Vagina (tissue), 2 donors: Measurements from ENCODE around the gene SLC18B1. TPM values are rescaled to one million over a fixed set of nuclear protein-coding genes. Genes with fewer than 3 reads are reported as not detected.

Experiments
- DNase-seq, 2 donors: peaks; one replicate each; pipeline ENCODE4 v3.0.0-alpha.2; 2017; ENCODE audit errors: extremely low spot score in 2 of 2
- H3K27ac ChIP-seq: fragments of 200-600 bp; sonication (generic); one replicate; pipeline ENCODE4 v1.5.1; 2019
- H3K27me3 ChIP-seq: fragments of 200-600 bp; sonication (generic); one replicate; pipeline ENCODE4 v1.5.1; 2019
- H3K36me3 ChIP-seq, 2 donors: fragments of 200-600 bp; sonication (generic); one replicate each; pipeline ENCODE4 v1.5.1; 2017 to 2019
- H3K4me1 ChIP-seq: fragments of 200-600 bp; sonication (generic); one replicate; pipeline ENCODE4 v1.5.1; 2019
- H3K4me3 ChIP-seq, 2 donors: fragments of 200-600 bp; sonication (generic); 1 replicate in 1 of 2; 2 replicates in 1 of 2; pipeline ENCODE4 v1.5.1; 2016 to 2019
- H3K9me3 ChIP-seq: fragments of 200-600 bp; sonication (generic); one replicate; pipeline ENCODE4 v1.5.1; 2019
- POLR2A ChIP-seq, 2 donors: fragments of 450-650 bp; IDR thresholded peaks; one replicate each; pipeline ENCODE4 v1.6.1; 2017; ENCODE audit warnings: antibody characterized with exemption in 2 of 2, mild to moderate bottlenecking in 2 of 2, moderate library complexity in 2 of 2
- POLR2AphosphoS5 ChIP-seq, 2 donors: sonication (generic); formaldehyde crosslinking; IDR thresholded peaks; one replicate each; pipeline ENCODE4 v1.9.0; 2017; ENCODE audit warnings: antibody characterized with exemption in 2 of 2, mild to moderate bottlenecking in 2 of 2, low read depth in 1 of 2; ENCODE audit not compliant: insufficient read depth in 1 of 2
- intact Hi-C: fragments of 100-400 bp; cut with DNase I; formaldehyde crosslinking; loops from one replicate; pipeline ENCODE4 v1.15.1; 2023
- total RNA-seq: library from RNA; depleted of rRNA; stranded (reverse); fragments of >200 nt; gene quantifications from one replicate; pipeline ENCODE4 v1.2.3, GENCODE V29; 2016
- TF ChIP-seq, protein P1 (sequence below), 3 experiments: fragments of 450-650 bp in 2 of 3; fragments of 200-600 bp in 1 of 3; sonication (generic) in 1 of 3; IDR thresholded peaks; one replicate each; pipeline ENCODE4 v1.5.1; 2017 to 2019; ENCODE audit warnings: antibody characterized with exemption in 3 of 3, mild to moderate bottlenecking in 2 of 3, moderate library complexity in 2 of 3

SLC18B1 gene
- total RNA-seq, 1 donor from 2014 or later = 6.4 TPM

- intact Hi-C loops = loop anchor here (10.0 kb wide), 1 partner anchor 863 kb away; the partner anchor contains the start of gene CCN2
- TF ChIP-seq, protein P1, sequence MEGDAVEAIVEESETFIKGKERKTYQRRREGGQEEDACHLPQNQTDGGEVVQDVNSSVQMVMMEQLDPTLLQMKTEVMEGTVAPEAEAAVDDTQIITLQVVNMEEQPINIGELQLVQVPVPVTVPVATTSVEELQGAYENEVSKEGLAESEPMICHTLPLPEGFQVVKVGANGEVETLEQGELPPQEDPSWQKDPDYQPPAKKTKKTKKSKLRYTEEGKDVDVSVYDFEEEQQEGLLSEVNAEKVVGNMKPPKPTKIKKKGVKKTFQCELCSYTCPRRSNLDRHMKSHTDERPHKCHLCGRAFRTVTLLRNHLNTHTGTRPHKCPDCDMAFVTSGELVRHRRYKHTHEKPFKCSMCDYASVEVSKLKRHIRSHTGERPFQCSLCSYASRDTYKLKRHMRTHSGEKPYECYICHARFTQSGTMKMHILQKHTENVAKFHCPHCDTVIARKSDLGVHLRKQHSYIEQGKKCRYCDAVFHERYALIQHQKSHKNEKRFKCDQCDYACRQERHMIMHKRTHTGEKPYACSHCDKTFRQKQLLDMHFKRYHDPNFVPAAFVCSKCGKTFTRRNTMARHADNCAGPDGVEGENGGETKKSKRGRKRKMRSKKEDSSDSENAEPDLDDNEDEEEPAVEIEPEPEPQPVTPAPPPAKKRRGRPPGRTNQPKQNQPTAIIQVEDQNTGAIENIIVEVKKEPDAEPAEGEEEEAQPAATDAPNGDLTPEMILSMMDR (IDR thresholded peaks at IDR 0.05) = no peak
- Histone ChIP-seq H3K27me3 (no peaks in the 10 kb centered on the region), H3K9me3 (no peaks in the 10 kb centered on the region), H3K36me3 (peaks cover 0 to 31% of the 10 kb centered on the region in 2 donors), H3K4me1 (peaks cover 41% of the 10 kb centered on the region), H3K4me3 (no peak overlapping the region), H3K27ac (no peak overlapping the region)
- no peak for DNase-seq
These were observed 19.3 kb upstream of the SLC18B1 start for GRCh38 chr6:132817554-132818403.

GRCh38 chr6:132816660-132817059, 18.2 kb upstream of the SLC18B1 start:
- no peak overlapping the region for H3K27ac ChIP-seq
- TF ChIP-seq, protein P1 (IDR thresholded peaks at IDR 0.05) = no peak
- no peak for TF ChIP-seq POLR2AphosphoS5 (IDR thresholded peaks at IDR 0.05; ENCODE audit: insufficient read depth in 1 of 2, low read depth in 1 of 2)
- TF ChIP-seq POLR2A (IDR thresholded peaks at IDR 0.05) = no peak
- intact Hi-C loops = loop anchor here (10.0 kb wide), 1 partner anchor 862 kb away; the partner anchor contains the start of gene CCN2
- H3K27me3 ChIP-seq = no peaks in the 10 kb centered on the region
- no peak for DNase-seq
- peak overlapping the region in 1 of 2 donors; percentile 10 for H3K4me3 ChIP-seq
- no peaks in the 10 kb centered on the region for H3K9me3 ChIP-seq
- peaks cover 0 to 31% of the 10 kb centered on the region in 2 donors for H3K36me3 ChIP-seq
- peaks cover 41% of the 10 kb centered on the region for H3K4me1 ChIP-seq

DNA sequence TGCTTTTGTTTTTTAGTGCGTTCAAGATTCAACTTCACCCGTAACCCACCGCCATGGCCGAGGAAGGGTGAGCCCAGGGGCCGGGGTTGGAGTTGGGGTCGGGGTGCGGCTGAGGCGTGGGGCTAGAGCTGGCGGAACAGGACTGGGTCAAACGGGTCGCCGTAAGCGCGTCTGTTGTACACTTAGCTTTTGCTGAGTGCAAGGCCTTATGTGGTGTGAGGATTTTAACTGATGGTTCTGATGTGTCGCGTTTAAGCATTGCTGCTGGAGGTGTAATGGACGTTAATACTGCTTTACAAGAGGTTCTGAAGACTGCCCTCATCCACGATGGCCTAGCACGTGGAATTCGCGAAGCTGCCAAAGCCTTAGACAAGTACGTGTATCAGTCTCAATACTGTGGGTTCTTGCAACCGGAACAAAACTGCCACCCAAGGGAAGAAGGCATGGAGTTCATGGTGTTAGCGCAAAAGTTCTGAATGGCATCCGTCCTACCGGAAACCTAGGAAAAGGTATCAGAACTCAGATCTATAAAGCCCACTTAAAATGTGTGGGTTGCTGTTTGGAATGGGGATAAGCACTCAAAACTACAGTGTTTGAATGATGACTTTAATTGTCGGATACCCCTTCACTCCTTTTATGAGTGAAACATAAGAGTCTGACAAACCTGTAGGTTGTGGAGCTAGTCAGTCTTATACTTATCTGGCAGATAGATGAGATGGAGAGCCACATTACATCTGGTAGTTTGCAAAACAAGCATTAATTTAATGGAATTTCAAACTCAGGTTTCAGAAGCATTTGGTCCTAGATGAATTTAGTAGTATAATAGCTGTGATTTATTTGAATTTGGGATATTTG, 16.5 kb upstream of the SLC18B1 start:
- Histone ChIP-seq H3K4me3 (peak overlapping the region; percentile 75 to 79), H3K27ac (peak overlapping the region; percentile 70), H3K27me3 (no peaks in the 10 kb centered on the region), H3K4me1 (peaks cover 41% of the 10 kb centered on the region), H3K9me3 (no peaks in the 10 kb centered on the region), H3K36me3 (peaks cover 0 to 31% of the 10 kb centered on the region in 2 donors)
- intact Hi-C loops = loop anchor here (10.0 kb wide), 1 partner anchor 860 kb away; the partner anchor contains the start of gene CCN2
- DNase-seq = no peak
- peak in 1 of 2 donors; percentile 16 for TF ChIP-seq POLR2AphosphoS5 (IDR thresholded peaks at IDR 0.05; ENCODE audit: insufficient read depth in 1 of 2, low read depth in 1 of 2)
- no peak for TF ChIP-seq POLR2A (IDR thresholded peaks at IDR 0.05)

DNA sequence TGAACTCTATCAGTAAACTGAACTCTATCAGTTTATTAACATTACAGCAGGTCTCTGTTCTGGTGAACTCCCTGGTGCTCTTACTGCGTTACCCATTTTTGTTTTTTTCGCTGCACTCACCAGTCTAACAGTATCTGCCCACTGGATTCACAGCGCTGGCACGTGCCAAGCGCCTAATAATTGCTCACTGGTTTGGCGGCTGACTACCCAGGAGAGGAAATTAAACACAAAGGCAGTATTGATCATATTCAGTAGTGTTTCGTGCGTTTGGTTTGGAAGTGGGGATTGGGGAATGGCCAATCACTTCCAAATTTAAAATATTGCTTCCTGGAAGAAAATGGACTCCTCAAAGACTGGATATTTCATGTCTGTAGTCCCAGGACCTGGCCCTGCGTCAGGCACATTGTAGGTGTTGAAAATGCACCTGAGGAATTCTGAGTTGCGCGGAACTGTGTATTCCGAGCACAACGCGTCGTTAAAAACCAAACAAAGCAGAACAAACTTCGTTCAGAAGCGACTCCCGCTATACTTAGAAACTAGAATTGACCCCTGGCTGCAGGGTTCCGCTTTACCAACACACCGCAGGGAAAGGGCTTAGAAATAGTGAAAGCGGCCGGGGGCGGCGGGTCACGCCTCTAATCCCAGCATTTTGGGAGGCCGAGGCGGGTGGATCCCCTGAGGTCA, 14.9 kb upstream of the SLC18B1 start:
- Histone ChIP-seq H3K9me3 (no peaks in the 10 kb centered on the region), H3K36me3 (peaks cover 0 to 26% of the 10 kb centered on the region in 2 donors), H3K27me3 (no peaks in the 10 kb centered on the region), H3K27ac (peak overlapping the region; percentile 78), H3K4me1 (peaks cover 35% of the 10 kb centered on the region), H3K4me3 (peak overlapping the region; percentile 75 to 79)
- intact Hi-C loops = loop anchor here (10.0 kb wide), 1 partner anchor 859 kb away; the partner anchor contains the start of gene CCN2
- TF ChIP-seq POLR2AphosphoS5 (IDR thresholded peaks at IDR 0.05; ENCODE audit: insufficient read depth in 1 of 2, low read depth in 1 of 2) (peak in 1 of 2 donors; percentile 43), POLR2A (IDR thresholded peaks at IDR 0.05) (no peak)
- no peak for DNase-seq

DNA sequence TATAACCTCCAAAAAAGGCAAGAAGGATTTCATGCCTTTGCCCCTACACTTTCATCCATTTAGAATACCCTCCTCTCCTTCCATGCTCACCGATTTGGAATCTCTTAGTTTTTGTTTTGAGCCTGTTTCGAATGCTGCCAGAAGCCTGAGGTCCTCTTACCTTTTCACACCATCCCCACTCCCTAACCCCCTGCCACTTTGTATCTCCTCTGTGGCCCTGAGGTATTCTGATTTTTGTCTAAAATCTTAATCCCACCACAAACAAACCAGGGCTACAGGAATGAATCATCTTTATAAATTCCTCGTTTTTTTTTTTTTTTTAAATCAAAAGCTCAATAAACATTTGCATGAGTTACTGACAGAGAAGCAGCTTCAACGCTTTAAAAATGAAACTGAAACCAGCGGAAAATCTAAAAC, 14.3 kb upstream of the SLC18B1 start:
- Histone ChIP-seq H3K27me3 (no peaks in the 10 kb centered on the region), H3K4me3 (peak overlapping the region; percentile 75 to 79), H3K9me3 (no peaks in the 10 kb centered on the region), H3K36me3 (peaks cover 0 to 21% of the 10 kb centered on the region in 2 donors), H3K27ac (peak overlapping the region; percentile 78), H3K4me1 (peaks cover 30% of the 10 kb centered on the region)
- TF ChIP-seq, protein P1 (IDR thresholded peaks at IDR 0.05) = no peak
- intact Hi-C loops = loop anchor here (10.0 kb wide), 1 partner anchor 858 kb away; the partner anchor contains the start of gene CCN2
- DNase-seq = no peak
